GM12878 (cell line): ENCODE measurements around the gene KCNMB2. TPM values are rescaled to one million over a fixed set of nuclear protein-coding genes. Genes with fewer than 3 reads are reported as not detected.

ENCODE experiments used
- ATAC-seq: fragments of 200-7000 bp; cut with Tn5 transposase; 3 replicates; pipeline ENCODE4 v1.9.1; 2020; ENCODE audit warnings: mild to moderate bottlenecking, moderate library complexity
- BruUV-seq: library from RNA; stranded (reverse); fragments of 400-500 nt; replicated peaks from 2 replicates; lab custom pipeline; 2021; lab: Mats Ljungman, UMichigan
- CTCF ChIA-PET: fragments of 300-600 bp; sonication (Branson Sonifier 250); formaldehyde crosslinking; extraction: SDS; loops from one replicate; lab custom pipeline; 2021; ENCODE audit warnings: inconsistent platforms; lab: Yijun Ruan, JAX
- POLR2A ChIA-PET: fragments of 350-600 bp; formaldehyde crosslinking; extraction: SDS; loops from one replicate; lab custom pipeline; 2021; ENCODE audit warnings: inconsistent platforms; lab: Charles Lee
- RAD21 ChIA-PET: fragments of 300-600 bp; sonication (Branson Sonifier 250); formaldehyde crosslinking; loops from one replicate; lab custom pipeline; 2023; ENCODE audit warnings: antibody characterized with exemption; ENCODE audit not compliant: unreplicated experiment; lab: Charles Lee
- SMC1A ChIA-PET: fragments of 300-600 bp; sonication (Branson Sonifier 250); formaldehyde crosslinking; loops from one replicate; lab custom pipeline; 2023; ENCODE audit not compliant: unreplicated experiment, uncharacterized antibody; lab: Charles Lee
- DNase-seq: peaks from one replicate; pipeline ENCODE4 v3.0.0-alpha.2; 2011; ENCODE audit warnings: low read depth, low spot score
- FAIRE-seq: peaks from 3 replicates; lab custom pipeline; 2011; peaks lifted over from hg19 to GRCh38; lab: Jason Lieb, UNC
- H2AFZ ChIP-seq: 2 replicates; pipeline ENCODE4 v1.6.0; 2011; ENCODE audit warnings: low read depth, low read length, control low read depth; ENCODE audit not compliant: control insufficient read depth
- H3K27ac ChIP-seq: 2 replicates; pipeline ENCODE4 v1.5.1; 2011; ENCODE audit warnings: control low read depth; ENCODE audit not compliant: control insufficient read depth, insufficient read depth
- H3K27me3 ChIP-seq, 2 experiments: replicated peaks in 1 of 2; 2 replicates each; pipeline versions ENCODE4 v1.6.0 to v1.6.1; 2011; ENCODE audit warnings: low read length in 1 of 2; ENCODE audit not compliant: control insufficient read depth in 2 of 2, insufficient read depth in 2 of 2
- H3K36me3 ChIP-seq, 2 experiments: 2 replicates each; pipeline ENCODE4 v1.5.1; 2011; ENCODE audit warnings: low read length in 1 of 2; ENCODE audit not compliant: control insufficient read depth in 2 of 2, insufficient read depth in 2 of 2
- H3K4me1 ChIP-seq: 2 replicates; pipeline ENCODE4 v1.6.1; 2011; ENCODE audit warnings: mild to moderate bottlenecking, low read length, moderate library complexity, mixed read lengths; ENCODE audit not compliant: control insufficient read depth, insufficient read depth
- H3K4me2 ChIP-seq: 2 replicates; pipeline ENCODE4 v1.6.0; 2011; ENCODE audit warnings: control low read depth; ENCODE audit not compliant: control insufficient read depth, insufficient read depth
- H3K4me3 ChIP-seq: fragments of 200-600 bp; sonication (generic); 2 replicates; pipeline ENCODE4 v1.5.1; 2016
- H3K79me2 ChIP-seq: 2 replicates; pipeline ENCODE4 v1.6.0; 2011; ENCODE audit warnings: low read length; ENCODE audit not compliant: control insufficient read depth, insufficient read depth
- H3K9ac ChIP-seq: 2 replicates; pipeline ENCODE4 v1.8.0; 2011; ENCODE audit warnings: low read length, control low read depth, mixed read lengths; ENCODE audit not compliant: control insufficient read depth, insufficient read depth
- H3K9me3 ChIP-seq: replicated peaks from 3 replicates; pipeline ENCODE4 v1.5.1; 2011; ENCODE audit warnings: mild to moderate bottlenecking, low read length; ENCODE audit not compliant: control insufficient read depth, insufficient read depth
- H4K20me1 ChIP-seq: 2 replicates; pipeline ENCODE4 v1.6.0; 2011; ENCODE audit not compliant: control insufficient read depth, insufficient read depth
- BCL11A ChIP-seq: IDR thresholded peaks from 2 replicates; pipeline ENCODE4 v1.6.1; 2011; ENCODE audit warnings: low read depth, low read length
- BHLHE40 ChIP-seq, 2 experiments: fragments of 450-650 bp in 1 of 2; IDR thresholded peaks; 2 replicates each; pipeline ENCODE4 v1.6.1; 2011 to 2017; ENCODE audit warnings: low read depth in 2 of 2, borderline replicate concordance in 1 of 2, improper control_type of control experiment in 1 of 2, low read length in 1 of 2, mild to moderate bottlenecking in 1 of 2
- BMI1 ChIP-seq: fragments of 450-650 bp; IDR thresholded peaks from 2 replicates; pipeline ENCODE4 v1.6.1; 2016; ENCODE audit warnings: mild to moderate bottlenecking, moderate library complexity, borderline replicate concordance
- CHD4 ChIP-seq: fragments of 200-600 bp; sonication (generic); IDR thresholded peaks from 2 replicates; pipeline ENCODE4 v1.6.1; 2016; ENCODE audit warnings: mild to moderate bottlenecking
- CREM ChIP-seq: IDR thresholded peaks from 2 replicates; pipeline ENCODE4 v1.6.1; 2014; ENCODE audit warnings: antibody characterized with exemption, low read depth
- DPF2 ChIP-seq: fragments of 450-650 bp; IDR thresholded peaks from 2 replicates; pipeline ENCODE4 v1.6.1; 2017; ENCODE audit warnings: mild to moderate bottlenecking
- EED ChIP-seq: sonication (generic); IDR thresholded peaks from 2 replicates; pipeline ENCODE4 v1.6.1; 2016; ENCODE audit warnings: antibody characterized with exemption, low read depth
- FOXK2 ChIP-seq: fragments of 450-650 bp; IDR thresholded peaks from 2 replicates; pipeline ENCODE4 v1.6.1; 2017; ENCODE audit warnings: mild to moderate bottlenecking, moderate library complexity
- FOXM1 ChIP-seq: IDR thresholded peaks from 2 replicates; pipeline ENCODE4 v1.6.1; 2012; ENCODE audit warnings: low read depth, mild to moderate bottlenecking, inconsistent platforms, low read length, moderate library complexity
- HCFC1 ChIP-seq: fragments of 150-350 bp; IDR thresholded peaks from 2 replicates; pipeline ENCODE4 v1.6.1; 2014; ENCODE audit warnings: low read length
- MEF2B ChIP-seq: fragments of 450-650 bp; IDR thresholded peaks from 2 replicates; pipeline ENCODE4 v1.6.1; 2018; ENCODE audit warnings: mild to moderate bottlenecking, moderate library complexity; ENCODE audit not compliant: partially characterized antibody, poor library complexity, severe bottlenecking
- MTA3 ChIP-seq: IDR thresholded peaks from 2 replicates; pipeline ENCODE4 v1.6.1; 2012; ENCODE audit warnings: low read length, inconsistent platforms, borderline replicate concordance
- NFXL1 ChIP-seq: fragments of 450-650 bp; IDR thresholded peaks from 2 replicates; pipeline ENCODE4 v1.6.1; 2017; ENCODE audit warnings: antibody characterized with exemption, mild to moderate bottlenecking, borderline replicate concordance
- RAD21 ChIP-seq: IDR thresholded peaks from 2 replicates; pipeline ENCODE4 v1.6.1; 2011; ENCODE audit warnings: mild to moderate bottlenecking, low read depth, low read length, moderate library complexity; ENCODE audit not compliant: insufficient read depth
- RELB ChIP-seq: fragments of 450-650 bp; IDR thresholded peaks from 2 replicates; pipeline ENCODE4 v1.6.1; 2017; ENCODE audit warnings: low read depth, mild to moderate bottlenecking, moderate library complexity
- RUNX3 ChIP-seq: IDR thresholded peaks from 2 replicates; pipeline ENCODE4 v1.6.1; 2012; ENCODE audit warnings: low read length, inconsistent platforms
- SIX5 ChIP-seq: IDR thresholded peaks from 2 replicates; pipeline ENCODE4 v1.6.1; 2011; ENCODE audit warnings: mild to moderate bottlenecking, low read depth, low read length, moderate library complexity; ENCODE audit not compliant: severe bottlenecking
- SREBF1 ChIP-seq: IDR thresholded peaks from 2 replicates; pipeline ENCODE4 v1.6.1; 2012; ENCODE audit warnings: mild to moderate bottlenecking, low read length
- TCF12 ChIP-seq: IDR thresholded peaks from 2 replicates; pipeline ENCODE4 v1.6.1; 2011; ENCODE audit warnings: low read depth, mild to moderate bottlenecking, low read length
- TCF7 ChIP-seq: IDR thresholded peaks from 2 replicates; pipeline ENCODE4 v1.6.1; 2014; ENCODE audit warnings: antibody characterized with exemption, borderline replicate concordance
- WGBS: methylation state at CpG from one replicate; pipeline ENCODE4 v1.1.6; 2016; ENCODE audit warnings: low lambda C conversion rate; ENCODE audit not compliant: insufficient replicate concordance, insufficient coverage; ENCODE audit errors: missing lambda C conversion rate; 5-methylcytosine and 5-hydroxymethylcytosine counted together
- in situ Hi-C: fragments of 300-500 bp; cut with MboI; formaldehyde crosslinking; loops from 9 replicates; pipeline ENCODE4 v1.14.3; 2018; ENCODE audit warnings: mixed read lengths
- intact Hi-C: fragments of 100-400 bp; cut with micrococcal nuclease; formaldehyde crosslinking; loops from one replicate; pipeline ENCODE4 v1.14.2; 2022; ENCODE audit not compliant: unreplicated experiment
- polyA plus RNA-seq, 11 experiments: library from polyadenylated mRNA; depleted of rRNA in 4 of 11; unstranded in 6 of 11; stranded (reverse) in 5 of 11; fragments of >200 nt; fragmentation: Nextera tagmentation in 4 of 11; fragmentation: Illumina TruSeq in 1 of 11; extraction: Ambion mirVana in 4 of 11; extraction: Trizol in 1 of 11; gene quantifications; 1 replicate in 1 of 11; 2 replicates in 10 of 11; pipeline versions ENCODE4 v1.2.1 to v1.2.3, GENCODE V29; 2011 to 2016; ENCODE audit warnings: inconsistent platforms in 2 of 11, missing spikeins in 2 of 11, low read depth in 1 of 11
- total RNA-seq, 4 experiments: library from RNA; depleted of rRNA in 3 of 4; stranded (reverse); fragments of >200 nt in 3 of 4; fragmentation: Illumina TruSeq in 1 of 4; extraction: Trizol in 1 of 4; gene quantifications; 2 replicates each; pipeline versions ENCODE4 v1.2.1 to v1.2.3, GENCODE V29; 2013 to 2021
- TF ChIP-seq, protein P1 (sequence below): IDR thresholded peaks from 2 replicates; pipeline ENCODE4 v1.6.1; 2011; ENCODE audit warnings: borderline replicate concordance, low read depth, mild to moderate bottlenecking, moderate library complexity, low read length; ENCODE audit not compliant: insufficient read depth, poor library complexity, severe bottlenecking

Gene KCNMB2
- total and polyA plus RNA-seq, 10 of the 15 experiments (the other 5 are each of a cell fraction or from before 2014, with no cell fraction given) = 0.22 to 18.8 (median 11.0) TPM

DNA sequence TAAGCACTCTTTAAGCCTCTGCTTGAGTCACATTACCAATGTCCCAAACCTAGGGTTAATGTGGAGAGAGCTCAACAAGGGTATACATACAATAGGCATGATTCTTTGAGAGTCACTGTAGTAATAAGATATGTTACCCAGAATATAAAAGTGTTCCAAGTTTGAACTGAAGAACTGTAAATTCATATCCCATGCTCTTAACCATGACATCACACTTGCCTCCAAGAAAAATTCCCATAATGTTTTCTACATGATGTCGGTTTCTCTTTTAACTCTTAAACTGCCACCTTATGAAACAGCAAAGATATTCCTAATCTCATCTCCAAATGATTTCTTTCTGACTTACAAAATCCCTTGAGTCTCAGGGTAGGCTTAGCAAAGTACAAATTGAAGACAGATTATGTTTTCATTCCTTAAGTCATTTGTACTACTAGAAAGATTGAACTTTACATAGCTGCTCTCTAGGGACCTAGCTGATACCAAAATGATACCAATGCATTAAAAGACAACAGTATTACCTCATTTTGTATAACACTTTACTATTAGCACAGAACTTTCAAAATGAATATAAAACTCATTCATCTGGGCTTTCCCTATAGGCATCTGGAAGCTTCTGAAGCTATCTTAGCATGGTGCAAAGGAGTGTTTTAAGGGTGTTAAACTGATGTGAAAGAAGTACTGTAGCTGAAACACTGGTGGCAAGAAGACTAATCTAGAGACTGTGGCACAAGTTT is 127.1 kb downstream of the KCNMB2 start:
- ChIA-PET RAD21 (interaction anchor here (0.6 to 1.4 kb wide), 6 partner anchors 9 to 306 kb away, joined by 3 to 4 read pairs (median 3); no protein-coding TSS in a partner anchor), SMC1A (interaction anchor here (0.9 to 1.9 kb wide), 6 partner anchors 9 to 131 kb away, joined by 3 to 6 read pairs (median 5); no protein-coding TSS in a partner anchor), POLR2A (no interaction called here), CTCF (interaction anchor here (1.5 kb wide), 1 partner anchor 10 kb away, joined by 5 read pairs; no protein-coding TSS in a partner anchor)
- Histone ChIP-seq H4K20me1 (no peaks in the 10 kb centered on the region), H3K9me3 (no peaks in the 10 kb centered on the region; the same call in 2 of the 3 replicates), H3K27me3 (no peaks in the 10 kb centered on the region), H3K4me1 (no peaks in the 10 kb centered on the region; the same call in 1 of the 2 replicates), H3K4me3 (no peak overlapping the region), H2AFZ (no peak overlapping the region; the same call in 1 of the 2 replicates), H3K79me2 (no peaks in the 10 kb centered on the region; the same call in 1 of the 2 replicates), H3K27ac (no peak overlapping the region), H3K36me3 (no peaks in the 10 kb centered on the region), H3K9ac (no peak overlapping the region), H3K4me2 (no peak overlapping the region)
- FAIRE-seq = peak; percentile 52
- in situ Hi-C loops = no loop called here
- DNase-seq = no peak
- ATAC-seq = peak; percentile 87
- intact Hi-C loops = no loop called here
- 100% methylated on average over 1 of the region's 1 CpG for WGBS
- no TSS peak for BruUV-seq
- TF ChIP-seq SREBF1 (no peak; the same call in 1 of the 2 replicates), MTA3 (0 out of 2 replicates have a peak, but pooled peaks have one; percentile 52), HCFC1 (no peak), CREM (peak; percentile 88), BHLHE40 (IDR thresholded peaks at IDR 0.05; ENCODE audit: borderline replicate concordance in 1 of 2, low read depth in 2 of 2, low read length in 1 of 2) (0 out of 4 replicates have a peak, but pooled peaks of 1 of the 2 experiments have one; percentile 25), BMI1 (peak; percentile 38; the same call in 1 of the 2 replicates), TCF7 (peak; percentile 66; the same call in 1 of the 2 replicates), BCL11A (peak; percentile 71; the same call in 1 of the 2 replicates), MEF2B (peak; percentile 92), FOXK2 (no peak), CHD4 (no peak), TCF12 (no peak), FOXM1 (peak; percentile 90; the same call in 1 of the 2 replicates), NFXL1 (no peak), RUNX3 (peak; percentile 69), EED (peak; percentile 60), DPF2 (peak; percentile 64; the same call in 1 of the 2 replicates), RELB (peak; percentile 49; the same call in 1 of the 2 replicates), SIX5 (no peak), RAD21 (peak; percentile 25; the same call in 1 of the 2 replicates)
- TF ChIP-seq, protein P1, sequence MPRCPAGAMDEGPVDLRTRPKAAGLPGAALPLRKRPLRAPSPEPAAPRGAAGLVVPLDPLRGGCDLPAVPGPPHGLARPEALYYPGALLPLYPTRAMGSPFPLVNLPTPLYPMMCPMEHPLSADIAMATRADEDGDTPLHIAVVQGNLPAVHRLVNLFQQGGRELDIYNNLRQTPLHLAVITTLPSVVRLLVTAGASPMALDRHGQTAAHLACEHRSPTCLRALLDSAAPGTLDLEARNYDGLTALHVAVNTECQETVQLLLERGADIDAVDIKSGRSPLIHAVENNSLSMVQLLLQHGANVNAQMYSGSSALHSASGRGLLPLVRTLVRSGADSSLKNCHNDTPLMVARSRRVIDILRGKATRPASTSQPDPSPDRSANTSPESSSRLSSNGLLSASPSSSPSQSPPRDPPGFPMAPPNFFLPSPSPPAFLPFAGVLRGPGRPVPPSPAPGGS = peak; percentile 78
